ENCODE data around the gene ARL4D. TPM values are rescaled to one million over a fixed set of nuclear protein-coding genes. Genes with fewer than 3 reads are reported as not detected.

ARL4D gene
- total RNA-seq, 2 donors from 2014 or later: 5.5 to 24.1 TPM

- TF ChIP-seq CTCF (IDR thresholded peaks at IDR 0.05): no peak
- Histone ChIP-seq H3K4me1 (peaks cover 0 to 7% of the 10 kb centered on the region in 2 donors), H3K9me3 (peaks cover 10 to 15% of the 10 kb centered on the region in 2 donors), H3K27me3 (no peaks in the 10 kb centered on the region), H3K36me3 (no peaks in the 10 kb centered on the region), H3K4me3 (no peak overlapping the region), H3K27ac (no peak overlapping the region)
- DNase-seq (ENCODE audit: low spot score): no peak
Observed at GRCh38 chr17:43353393-43353792, 45.4 kb upstream of the ARL4D start.

GRCh38 chr17:43354371-43354770, 44.4 kb upstream of the ARL4D start:
- no peak for TF ChIP-seq CTCF (IDR thresholded peaks at IDR 0.05)
- Histone ChIP-seq H3K4me3 (no peak overlapping the region), H3K27me3 (no peaks in the 10 kb centered on the region), H3K4me1 (peaks cover 0 to 7% of the 10 kb centered on the region in 2 donors), H3K9me3 (peaks cover 2 to 5% of the 10 kb centered on the region in 2 donors), H3K27ac (no peak overlapping the region), H3K36me3 (no peaks in the 10 kb centered on the region)
- DNase-seq (ENCODE audit: low spot score): no peak

GRCh38 chr17:43356450-43356849, 42.3 kb upstream of the ARL4D start:
- no peak for DNase-seq (ENCODE audit: low spot score)
- TF ChIP-seq CTCF (IDR thresholded peaks at IDR 0.05): no peak
- Histone ChIP-seq H3K36me3 (no peaks in the 10 kb centered on the region), H3K27ac (no peak overlapping the region), H3K27me3 (no peaks in the 10 kb centered on the region), H3K4me1 (peaks cover 0 to 16% of the 10 kb centered on the region in 2 donors), H3K9me3 (no peaks in the 10 kb centered on the region), H3K4me3 (no peak overlapping the region)

- Histone ChIP-seq H3K27me3 (no peaks in the 10 kb centered on the region), H3K27ac (no peak overlapping the region), H3K4me1 (peaks cover 0 to 18% of the 10 kb centered on the region in 2 donors), H3K36me3 (no peaks in the 10 kb centered on the region), H3K4me3 (no peak overlapping the region), H3K9me3 (no peaks in the 10 kb centered on the region)
- DNase-seq (ENCODE audit: low spot score): no peak
- TF ChIP-seq CTCF (IDR thresholded peaks at IDR 0.05): no peak
Observed at GRCh38 chr17:43356999-43357398, 41.8 kb upstream of the ARL4D start.

GRCh38 chr17:43359469-43360110, 39.2 kb upstream of the ARL4D start:
- H3K9me3 ChIP-seq: no peaks in the 10 kb centered on the region
- H3K4me3 ChIP-seq: peak overlapping the region; percentile 55 to 56
- H3K27me3 ChIP-seq: no peaks in the 10 kb centered on the region
- no peak for TF ChIP-seq CTCF (IDR thresholded peaks at IDR 0.05)
- H3K4me1 ChIP-seq: peaks cover 0 to 15% of the 10 kb centered on the region in 2 donors
- no peaks in the 10 kb centered on the region for H3K36me3 ChIP-seq
- peak overlapping the region; percentile 87 to 91 for H3K27ac ChIP-seq
- no peak for DNase-seq (ENCODE audit: low spot score)

GRCh38 chr17:43360376-43360738, 38.4 kb upstream of the ARL4D start:
- H3K4me3 ChIP-seq: peak overlapping the region; percentile 55 to 56
- DNase-seq (ENCODE audit: low spot score): peak; percentile 82
- H3K27me3 ChIP-seq: no peaks in the 10 kb centered on the region
- H3K9me3 ChIP-seq: no peaks in the 10 kb centered on the region
- H3K36me3 ChIP-seq: no peaks in the 10 kb centered on the region
- TF ChIP-seq CTCF (IDR thresholded peaks at IDR 0.05): no peak
- peaks cover 0 to 15% of the 10 kb centered on the region in 2 donors for H3K4me1 ChIP-seq
- H3K27ac ChIP-seq: peak overlapping the region; percentile 87 to 91
